NCI-H1092 (cell line): ENCODE results near the gene RGPD8.

Source experiments
- DNase-seq: peaks from one replicate; lab custom pipeline; 2025; lab: John Stamatoyannopoulos, UW

The RGPD8 gene

DNA sequence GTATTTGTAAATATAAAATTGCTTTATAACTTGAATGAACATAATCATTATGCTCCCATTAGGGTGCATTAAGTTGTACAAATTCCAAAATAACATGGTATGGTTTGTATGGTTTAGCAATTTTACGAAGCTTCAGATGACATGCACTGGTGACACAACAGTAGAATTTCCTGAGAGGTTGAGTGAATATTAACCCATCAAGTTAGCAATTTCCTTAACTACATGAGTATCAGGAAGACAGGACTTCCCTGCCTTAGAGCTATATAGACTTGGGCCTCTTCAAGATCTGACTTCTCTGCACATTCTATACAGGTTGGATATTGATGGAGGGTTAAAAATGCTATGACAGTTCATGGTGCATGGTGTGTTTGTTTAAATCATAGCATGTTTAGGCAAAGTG, 97.8 kb downstream of the RGPD8 start:
- no peak for DNase-seq

DNA sequence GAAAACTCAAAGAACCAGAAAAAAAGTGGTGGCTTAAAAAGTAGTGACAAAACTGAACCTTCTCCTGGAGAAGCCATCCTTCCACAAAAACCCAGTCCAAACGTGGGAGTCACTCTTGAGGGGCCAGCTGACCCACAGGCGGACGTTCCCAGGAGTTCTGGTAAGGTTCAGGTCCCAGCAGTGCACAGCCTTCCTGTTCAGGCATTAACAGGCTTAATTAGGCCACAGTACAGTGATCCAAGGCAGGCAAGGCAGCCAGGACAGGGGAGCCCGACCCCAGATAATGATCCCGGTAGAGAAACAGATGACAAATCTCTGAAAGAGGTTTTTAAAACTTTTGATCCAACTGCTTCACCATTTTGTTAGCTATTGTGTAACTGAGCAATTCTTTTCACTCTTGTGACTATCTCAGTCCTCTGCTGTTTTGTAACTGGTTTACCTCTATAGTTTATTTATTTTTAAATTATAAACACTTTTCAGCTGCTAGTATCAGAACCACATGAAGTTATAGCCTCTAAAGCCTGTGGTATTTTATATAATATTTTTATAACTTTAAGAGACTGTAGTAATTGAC, 101.2 kb downstream of the RGPD8 start:
- DNase-seq: no peak

DNA sequence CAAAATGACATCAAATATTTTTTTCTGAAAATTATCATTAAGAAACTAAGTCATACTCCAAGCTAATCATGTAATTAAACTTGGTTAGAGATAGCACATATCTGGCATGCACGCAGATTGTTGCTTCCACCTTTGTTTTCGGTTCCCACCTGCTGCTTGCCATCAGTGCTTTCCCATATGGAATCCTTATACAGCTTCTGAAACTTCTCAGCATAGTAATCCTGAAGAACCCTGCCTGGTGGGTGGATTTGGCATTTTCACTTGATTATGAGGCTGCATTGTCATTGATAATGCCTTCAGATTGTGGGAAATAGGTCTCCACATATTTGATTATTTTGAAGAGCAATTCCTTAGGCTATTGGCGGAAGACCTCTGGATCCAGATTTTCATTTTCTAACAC, 110.5 kb downstream of the RGPD8 start:
- no peak for DNase-seq

DNA sequence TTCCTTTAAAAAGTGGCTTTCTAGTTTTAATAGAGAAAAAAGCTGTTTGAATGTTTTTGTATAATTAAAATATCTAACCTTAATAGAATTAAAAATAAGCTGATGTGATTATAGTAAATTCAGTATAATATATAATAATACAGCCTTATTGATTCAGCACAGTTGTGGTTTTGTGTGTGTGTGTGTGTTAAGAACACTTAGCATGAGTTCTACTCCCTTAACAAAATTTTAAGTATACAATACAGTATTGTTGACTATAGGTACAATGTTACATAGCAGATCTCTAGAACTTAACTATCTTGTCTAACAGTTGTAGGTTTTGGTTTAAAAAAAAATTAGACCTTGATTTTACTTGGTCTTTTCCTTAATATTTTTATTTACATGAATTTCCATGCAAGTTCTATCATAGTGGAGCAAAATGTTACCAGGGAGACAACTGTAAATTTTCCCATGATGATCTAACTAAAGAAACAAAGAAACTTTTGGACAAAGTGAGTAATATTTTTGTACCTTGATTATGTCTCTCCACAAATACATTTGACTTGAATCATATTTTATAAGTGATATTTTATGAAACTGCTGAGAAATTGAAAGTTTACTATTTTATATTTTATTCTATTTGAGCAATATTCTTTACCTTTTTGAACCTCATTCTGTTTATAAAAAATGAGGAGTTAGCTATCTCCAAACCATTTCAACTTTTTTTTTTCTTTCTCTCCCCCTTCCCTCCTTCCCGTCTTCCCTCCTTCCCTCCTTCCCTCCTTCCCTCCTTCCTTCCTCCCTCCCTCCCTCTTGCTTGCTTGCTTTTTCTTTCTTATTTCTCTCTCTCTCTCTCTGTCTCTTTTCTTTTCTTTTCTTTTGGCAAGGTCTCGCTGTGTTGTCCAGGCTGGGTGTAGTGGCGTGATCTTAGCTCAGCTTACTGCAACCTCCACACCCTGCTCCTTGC, 111.8 kb downstream of the RGPD8 start:
- no peak for DNase-seq
